Measurements from ENCODE around the gene PROK1. TPM values are rescaled to one million over a fixed set of nuclear protein-coding genes. Genes with fewer than 3 reads are reported as not detected.

PROK1 gene
- total and polyA plus RNA-seq, 2 of the 13 experiments (the other 11 are each of a cell fraction or from before 2014, with no cell fraction given) = 0.07 TPM; not detected in 1

DNA sequence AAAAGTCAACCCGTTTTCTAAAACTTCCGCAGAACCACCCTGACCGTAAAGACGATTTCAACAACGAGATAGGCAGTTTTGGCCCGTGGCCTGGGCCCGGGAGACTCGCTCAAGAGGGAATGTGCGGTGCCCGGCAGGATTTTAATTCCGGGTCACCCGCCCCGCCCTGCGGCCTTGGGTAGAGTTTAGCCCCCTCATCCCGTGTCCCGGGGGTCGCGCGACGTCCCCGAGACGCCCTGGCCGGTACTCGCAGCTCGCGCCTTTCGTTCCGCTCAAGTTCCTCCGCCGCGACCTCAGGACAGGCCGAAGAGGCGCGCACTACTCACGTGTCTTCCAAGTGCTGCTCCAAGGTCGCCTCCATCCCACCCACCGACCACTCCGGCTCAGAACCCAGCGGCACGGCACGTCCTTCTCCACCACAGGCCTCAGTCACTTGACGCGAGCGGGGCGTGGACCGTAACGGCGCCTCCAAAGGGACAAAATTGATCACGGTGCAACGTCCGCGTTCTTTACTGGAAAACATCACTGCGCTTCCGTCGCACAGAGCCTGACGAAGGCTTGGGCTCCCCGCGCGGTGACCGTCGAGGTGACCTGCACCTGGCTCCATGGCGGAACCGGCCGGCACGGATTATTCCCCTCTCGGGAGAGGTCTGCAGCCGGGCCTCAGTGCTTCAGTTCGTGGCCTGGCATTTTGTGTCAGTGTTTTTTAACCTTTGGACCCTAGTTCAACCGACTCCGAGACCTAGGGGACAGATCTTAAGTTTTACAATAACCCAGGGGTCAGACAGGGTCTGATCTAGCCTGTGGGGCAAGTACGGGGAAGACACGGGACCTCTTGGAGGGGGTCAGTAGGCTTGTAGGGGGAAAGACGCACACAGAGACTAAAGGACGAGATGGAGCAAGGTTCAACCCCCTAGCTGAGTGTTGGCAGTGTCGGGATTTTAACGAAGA is 43.4 kb upstream of the PROK1 start, which contains the start of gene LAMTOR5 (continued):
- TF ChIP-seq, protein P1, sequence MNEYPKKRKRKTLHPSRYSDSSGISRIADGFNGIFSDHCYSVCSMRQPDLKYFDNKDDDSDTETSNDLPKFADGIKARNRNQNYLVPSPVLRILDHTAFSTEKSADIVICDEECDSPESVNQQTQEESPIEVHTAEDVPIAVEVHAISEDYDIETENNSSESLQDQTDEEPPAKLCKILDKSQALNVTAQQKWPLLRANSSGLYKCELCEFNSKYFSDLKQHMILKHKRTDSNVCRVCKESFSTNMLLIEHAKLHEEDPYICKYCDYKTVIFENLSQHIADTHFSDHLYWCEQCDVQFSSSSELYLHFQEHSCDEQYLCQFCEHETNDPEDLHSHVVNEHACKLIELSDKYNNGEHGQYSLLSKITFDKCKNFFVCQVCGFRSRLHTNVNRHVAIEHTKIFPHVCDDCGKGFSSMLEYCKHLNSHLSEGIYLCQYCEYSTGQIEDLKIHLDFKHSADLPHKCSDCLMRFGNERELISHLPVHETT (CRISPR knock-in tag; conservative IDR thresholded peaks at IDR 0.05) = peak; percentile 93
- TF ChIP-seq ONECUT2 (CRISPR knock-in tag; IDR thresholded peaks at IDR 0.05) = no peak
- TF ChIP-seq, protein P2, sequence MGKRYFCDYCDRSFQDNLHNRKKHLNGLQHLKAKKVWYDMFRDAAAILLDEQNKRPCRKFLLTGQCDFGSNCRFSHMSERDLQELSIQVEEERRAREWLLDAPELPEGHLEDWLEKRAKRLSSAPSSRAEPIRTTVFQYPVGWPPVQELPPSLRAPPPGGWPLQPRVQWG (CRISPR knock-in tag; IDR thresholded peaks at IDR 0.05; ENCODE audit: borderline replicate concordance, low read depth) = no peak; the same call in 1 of the 2 replicates
- no peak; the same call in 1 of the 2 replicates for TF ChIP-seq ZNF670 (CRISPR knock-in tag; IDR thresholded peaks at IDR 0.05; ENCODE audit: borderline replicate concordance)
- TF ChIP-seq, protein P3, sequence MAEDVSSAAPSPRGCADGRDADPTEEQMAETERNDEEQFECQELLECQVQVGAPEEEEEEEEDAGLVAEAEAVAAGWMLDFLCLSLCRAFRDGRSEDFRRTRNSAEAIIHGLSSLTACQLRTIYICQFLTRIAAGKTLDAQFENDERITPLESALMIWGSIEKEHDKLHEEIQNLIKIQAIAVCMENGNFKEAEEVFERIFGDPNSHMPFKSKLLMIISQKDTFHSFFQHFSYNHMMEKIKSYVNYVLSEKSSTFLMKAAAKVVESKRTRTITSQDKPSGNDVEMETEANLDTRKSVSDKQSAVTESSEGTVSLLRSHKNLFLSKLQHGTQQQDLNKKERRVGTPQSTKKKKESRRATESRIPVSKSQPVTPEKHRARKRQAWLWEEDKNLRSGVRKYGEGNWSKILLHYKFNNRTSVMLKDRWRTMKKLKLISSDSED (CRISPR knock-in tag; IDR thresholded peaks at IDR 0.05) = no peak; the same call in 1 of the 2 replicates
- TF ChIP-seq ZNF138 (CRISPR knock-in tag; IDR thresholded peaks at IDR 0.05; ENCODE audit: low read depth) = no peak
- TF ChIP-seq, protein P4, sequence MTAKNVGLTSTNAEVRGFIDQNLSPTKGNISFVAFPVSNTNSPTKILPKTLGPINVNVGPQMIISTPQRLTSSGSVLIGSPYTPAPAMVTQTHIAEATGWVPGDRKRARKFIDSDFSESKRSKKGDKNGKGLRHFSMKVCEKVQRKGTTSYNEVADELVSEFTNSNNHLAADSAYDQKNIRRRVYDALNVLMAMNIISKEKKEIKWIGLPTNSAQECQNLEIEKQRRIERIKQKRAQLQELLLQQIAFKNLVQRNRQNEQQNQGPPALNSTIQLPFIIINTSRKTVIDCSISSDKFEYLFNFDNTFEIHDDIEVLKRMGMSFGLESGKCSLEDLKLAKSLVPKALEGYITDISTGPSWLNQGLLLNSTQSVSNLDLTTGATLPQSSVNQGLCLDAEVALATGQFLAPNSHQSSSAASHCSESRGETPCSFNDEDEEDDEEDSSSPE (CRISPR knock-in tag; IDR thresholded peaks at IDR 0.05) = peak; percentile 82
- peak; percentile 87 for TF ChIP-seq MEF2D (CRISPR knock-in tag; IDR thresholded peaks at IDR 0.05)
- TF ChIP-seq, protein P5, sequence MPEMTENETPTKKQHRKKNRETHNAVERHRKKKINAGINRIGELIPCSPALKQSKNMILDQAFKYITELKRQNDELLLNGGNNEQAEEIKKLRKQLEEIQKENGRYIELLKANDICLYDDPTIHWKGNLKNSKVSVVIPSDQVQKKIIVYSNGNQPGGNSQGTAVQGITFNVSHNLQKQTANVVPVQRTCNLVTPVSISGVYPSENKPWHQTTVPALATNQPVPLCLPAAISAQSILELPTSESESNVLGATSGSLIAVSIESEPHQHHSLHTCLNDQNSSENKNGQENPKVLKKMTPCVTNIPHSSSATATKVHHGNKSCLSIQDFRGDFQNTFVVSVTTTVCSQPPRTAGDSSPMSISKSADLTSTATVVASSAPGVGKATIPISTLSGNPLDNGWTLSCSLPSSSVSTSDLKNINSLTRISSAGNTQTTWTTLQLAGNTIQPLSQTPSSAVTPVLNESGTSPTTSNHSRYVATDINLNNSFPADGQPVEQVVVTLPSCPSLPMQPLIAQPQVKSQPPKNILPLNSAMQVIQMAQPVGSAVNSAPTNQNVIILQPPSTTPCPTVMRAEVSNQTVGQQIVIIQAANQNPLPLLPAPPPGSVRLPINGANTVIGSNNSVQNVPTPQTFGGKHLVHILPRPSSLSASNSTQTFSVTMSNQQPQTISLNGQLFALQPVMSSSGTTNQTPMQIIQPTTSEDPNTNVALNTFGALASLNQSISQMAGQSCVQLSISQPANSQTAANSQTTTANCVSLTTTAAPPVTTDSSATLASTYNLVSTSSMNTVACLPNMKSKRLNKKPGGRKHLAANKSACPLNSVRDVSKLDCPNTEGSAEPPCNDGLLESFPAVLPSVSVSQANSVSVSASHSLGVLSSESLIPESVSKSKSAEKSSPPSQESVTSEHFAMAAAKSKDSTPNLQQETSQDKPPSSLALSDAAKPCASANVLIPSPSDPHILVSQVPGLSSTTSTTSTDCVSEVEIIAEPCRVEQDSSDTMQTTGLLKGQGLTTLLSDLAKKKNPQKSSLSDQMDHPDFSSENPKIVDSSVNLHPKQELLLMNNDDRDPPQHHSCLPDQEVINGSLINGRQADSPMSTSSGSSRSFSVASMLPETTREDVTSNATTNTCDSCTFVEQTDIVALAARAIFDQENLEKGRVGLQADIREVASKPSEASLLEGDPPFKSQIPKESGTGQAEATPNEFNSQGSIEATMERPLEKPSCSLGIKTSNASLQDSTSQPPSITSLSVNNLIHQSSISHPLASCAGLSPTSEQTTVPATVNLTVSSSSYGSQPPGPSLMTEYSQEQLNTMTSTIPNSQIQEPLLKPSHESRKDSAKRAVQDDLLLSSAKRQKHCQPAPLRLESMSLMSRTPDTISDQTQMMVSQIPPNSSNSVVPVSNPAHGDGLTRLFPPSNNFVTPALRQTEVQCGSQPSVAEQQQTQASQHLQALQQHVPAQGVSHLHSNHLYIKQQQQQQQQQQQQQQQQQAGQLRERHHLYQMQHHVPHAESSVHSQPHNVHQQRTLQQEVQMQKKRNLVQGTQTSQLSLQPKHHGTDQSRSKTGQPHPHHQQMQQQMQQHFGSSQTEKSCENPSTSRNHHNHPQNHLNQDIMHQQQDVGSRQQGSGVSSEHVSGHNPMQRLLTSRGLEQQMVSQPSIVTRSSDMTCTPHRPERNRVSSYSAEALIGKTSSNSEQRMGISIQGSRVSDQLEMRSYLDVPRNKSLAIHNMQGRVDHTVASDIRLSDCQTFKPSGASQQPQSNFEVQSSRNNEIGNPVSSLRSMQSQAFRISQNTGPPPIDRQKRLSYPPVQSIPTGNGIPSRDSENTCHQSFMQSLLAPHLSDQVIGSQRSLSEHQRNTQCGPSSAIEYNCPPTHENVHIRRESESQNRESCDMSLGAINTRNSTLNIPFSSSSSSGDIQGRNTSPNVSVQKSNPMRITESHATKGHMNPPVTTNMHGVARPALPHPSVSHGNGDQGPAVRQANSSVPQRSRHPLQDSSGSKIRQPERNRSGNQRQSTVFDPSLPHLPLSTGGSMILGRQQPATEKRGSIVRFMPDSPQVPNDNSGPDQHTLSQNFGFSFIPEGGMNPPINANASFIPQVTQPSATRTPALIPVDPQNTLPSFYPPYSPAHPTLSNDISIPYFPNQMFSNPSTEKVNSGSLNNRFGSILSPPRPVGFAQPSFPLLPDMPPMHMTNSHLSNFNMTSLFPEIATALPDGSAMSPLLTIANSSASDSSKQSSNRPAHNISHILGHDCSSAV (CRISPR knock-in tag; IDR thresholded peaks at IDR 0.05; ENCODE audit: borderline replicate concordance) = peak; percentile 93; the same call in 1 of the 2 replicates
- peak; percentile 80 for TF ChIP-seq IKZF4 (CRISPR knock-in tag; IDR thresholded peaks at IDR 0.05; ENCODE audit: borderline replicate concordance, low read depth, not compliant biosample characterization)
- TF ChIP-seq POLR2AphosphoS2 (IDR thresholded peaks at IDR 0.05; ENCODE audit: low read depth, low read length) = peak; percentile 62; the same call in 1 of the 2 replicates
- no peak for TF ChIP-seq ZNF432 (CRISPR knock-in tag; IDR thresholded peaks at IDR 0.05; ENCODE audit: borderline replicate concordance)
- TF ChIP-seq ZNF572 (CRISPR knock-in tag; IDR thresholded peaks at IDR 0.05) = peak; percentile 90
